Bronchial epithelial cell (primary cell): ENCODE results near the gene CTAG1B. TPM values are rescaled to one million over a fixed set of nuclear protein-coding genes. Genes with fewer than 3 reads are reported as not detected.
A peak's percentile ranks its signal among the peaks of the same experiment; 100 is the strongest.
"Not testable (repeated sequence)": the region's sequence is repeated elsewhere in the genome, so short reads cannot be mapped to it uniquely, and the experiment has no call there.

ENCODE experiments used
- DNase-seq: peaks from one replicate; pipeline ENCODE4 v3.0.0-alpha.2; 2010; ENCODE audit warnings: low read depth
- FAIRE-seq: peaks from 2 replicates; lab custom pipeline; 2011; peaks lifted over from hg19 to GRCh38; lab: Jason Lieb, UNC
- H3K27me3 ChIP-seq: 2 replicates; pipeline ENCODE4 v1.5.1; 2011; ENCODE audit warnings: low read length; ENCODE audit not compliant: control insufficient read depth, insufficient read depth
- H3K36me3 ChIP-seq: 2 replicates; pipeline ENCODE4 v1.5.1; 2011; ENCODE audit warnings: low read length; ENCODE audit not compliant: control insufficient read depth, insufficient read depth
- H3K4me3 ChIP-seq: 2 replicates; pipeline ENCODE4 v1.5.1; 2011; ENCODE audit warnings: mild to moderate bottlenecking, low read depth, low read length, control low read depth
- total RNA-seq: library from RNA; depleted of rRNA; stranded (reverse); fragments of >200 nt; gene quantifications from 2 replicates; pipeline ENCODE4 v1.2.1, GENCODE V29; 2014
- TF ChIP-seq, protein P1 (sequence below): IDR thresholded peaks from 2 replicates; pipeline ENCODE4 v1.5.1; 2011; ENCODE audit warnings: mild to moderate bottlenecking, moderate library complexity, low read length, control low read depth, inconsistent platforms; ENCODE audit not compliant: insufficient read depth, severe bottlenecking

Gene CTAG1B
- total RNA-seq, 1 donor from 2014 or later: not detected

DNA sequence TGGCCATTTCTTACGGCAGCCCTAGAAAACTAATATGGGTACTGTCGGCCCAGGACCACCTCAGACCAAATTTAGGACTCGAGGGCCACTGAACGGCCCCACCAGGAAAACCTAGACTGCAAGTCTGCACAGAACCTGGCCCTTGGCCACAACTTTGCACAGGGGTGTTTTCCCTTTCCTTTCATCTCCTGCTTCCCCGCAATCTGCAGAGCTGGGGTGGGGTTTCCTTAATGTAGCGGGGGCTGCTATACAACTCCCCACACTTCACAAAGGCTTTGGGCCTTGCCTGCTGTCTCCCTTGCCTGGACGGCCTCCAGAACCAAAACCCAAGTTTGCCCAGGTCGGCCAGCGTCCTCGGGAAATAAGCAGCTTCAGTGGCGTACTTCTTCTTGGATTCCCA is 11.9 kb upstream of the CTAG1B start:
- FAIRE-seq, DNase-seq, H3K4me3 ChIP-seq, H3K27me3 ChIP-seq, H3K36me3 ChIP-seq: not testable (repeated sequence)

DNA sequence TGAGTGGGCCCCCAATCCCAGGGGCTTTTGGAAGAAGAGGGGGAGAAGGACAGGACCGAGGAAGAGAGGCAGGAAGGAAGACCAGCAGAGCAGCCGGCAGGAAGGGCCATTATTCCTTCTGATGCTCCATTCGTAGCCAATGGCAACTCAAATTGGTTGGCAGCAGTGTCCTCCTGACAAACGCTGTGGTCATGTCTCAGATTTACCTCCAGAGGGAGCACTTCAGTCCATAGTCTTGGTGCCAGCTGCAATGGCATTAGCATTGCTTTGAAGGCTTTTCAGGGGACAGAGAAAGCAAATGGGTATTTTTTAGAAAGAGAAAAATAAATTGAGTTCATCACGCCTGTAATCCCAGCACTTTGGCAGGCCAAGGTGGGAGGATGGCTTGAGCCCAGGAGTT is 9.9 kb upstream of the CTAG1B start:
- not testable (repeated sequence) for DNase-seq, H3K27me3 ChIP-seq, FAIRE-seq, H3K36me3 ChIP-seq, H3K4me3 ChIP-seq

DNA sequence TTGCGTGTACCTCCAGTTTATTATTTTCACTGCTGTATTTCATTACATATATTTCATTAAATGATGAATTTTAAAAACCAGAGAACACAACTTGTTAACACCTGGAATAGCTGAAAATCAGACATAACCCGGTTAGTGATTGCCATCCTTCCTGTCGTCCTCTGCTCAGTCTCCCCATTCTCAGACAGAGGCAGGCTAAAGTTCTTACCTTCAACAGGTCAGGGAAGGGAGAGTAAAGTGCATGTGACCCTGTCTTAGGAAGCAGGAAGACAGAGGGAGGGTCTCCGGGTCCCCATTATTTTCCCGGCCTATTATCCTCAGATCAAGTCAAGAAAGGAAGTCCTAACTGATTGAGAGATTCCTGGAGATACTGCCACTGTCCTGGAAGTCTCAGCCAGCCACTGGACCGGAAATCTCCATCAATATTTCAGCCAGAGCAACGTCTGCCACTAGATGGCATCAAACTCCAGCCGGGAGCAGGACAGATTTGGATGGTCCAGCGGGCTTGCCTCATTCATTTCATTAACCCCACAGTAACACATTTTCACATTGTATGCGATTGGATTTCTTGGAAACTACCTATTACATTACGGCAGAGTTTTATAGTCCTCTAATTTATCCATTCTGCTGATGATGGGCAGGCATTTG is 1.8 kb upstream of the CTAG1B start:
- not testable (repeated sequence) for H3K4me3 ChIP-seq, H3K27me3 ChIP-seq, DNase-seq, H3K36me3 ChIP-seq
- FAIRE-seq: peak; percentile 50

DNA sequence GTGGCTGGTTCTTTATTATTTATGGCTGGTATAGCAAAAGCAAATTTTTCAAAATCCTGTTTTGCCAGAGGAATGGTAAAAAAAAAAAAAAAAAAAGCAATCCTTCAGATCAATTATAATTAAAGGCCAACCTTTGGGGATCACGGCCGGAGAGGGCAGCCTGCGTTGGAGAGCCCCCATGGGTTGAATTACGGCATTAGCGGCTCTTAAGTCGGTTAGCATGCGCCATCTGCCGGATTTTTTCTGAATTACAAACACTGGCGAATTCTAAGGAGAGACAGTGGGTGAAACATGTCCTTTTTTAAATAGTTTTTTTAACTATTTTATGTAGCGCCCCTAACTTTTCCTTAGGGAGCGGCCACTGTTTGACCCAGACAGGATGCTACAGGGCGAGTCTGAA is 5.5 kb downstream of the CTAG1B start:
- not testable (repeated sequence) for DNase-seq, FAIRE-seq, H3K36me3 ChIP-seq, H3K27me3 ChIP-seq, H3K4me3 ChIP-seq

DNA sequence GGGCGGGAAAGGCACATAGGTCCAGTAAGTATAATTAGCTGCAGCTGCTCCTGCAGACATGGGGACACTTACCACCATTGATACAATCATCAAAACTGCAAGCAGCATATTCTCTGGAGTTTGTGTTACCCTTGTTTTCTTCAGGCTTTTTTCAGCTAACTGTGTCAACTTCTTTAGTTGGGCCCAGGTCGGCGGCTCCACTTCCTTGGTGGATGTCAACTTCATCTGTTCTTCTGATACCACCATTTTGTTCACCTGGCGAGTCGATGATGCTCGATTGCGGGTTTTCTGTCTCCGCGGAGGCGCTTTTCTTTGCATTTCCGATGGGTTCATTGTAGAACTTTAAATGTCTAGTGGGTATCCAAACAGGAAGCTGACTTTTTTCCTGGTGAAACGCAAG is 7.9 kb downstream of the CTAG1B start:
- H3K4me3 ChIP-seq, FAIRE-seq, H3K36me3 ChIP-seq, DNase-seq, H3K27me3 ChIP-seq: not testable (repeated sequence)

DNA sequence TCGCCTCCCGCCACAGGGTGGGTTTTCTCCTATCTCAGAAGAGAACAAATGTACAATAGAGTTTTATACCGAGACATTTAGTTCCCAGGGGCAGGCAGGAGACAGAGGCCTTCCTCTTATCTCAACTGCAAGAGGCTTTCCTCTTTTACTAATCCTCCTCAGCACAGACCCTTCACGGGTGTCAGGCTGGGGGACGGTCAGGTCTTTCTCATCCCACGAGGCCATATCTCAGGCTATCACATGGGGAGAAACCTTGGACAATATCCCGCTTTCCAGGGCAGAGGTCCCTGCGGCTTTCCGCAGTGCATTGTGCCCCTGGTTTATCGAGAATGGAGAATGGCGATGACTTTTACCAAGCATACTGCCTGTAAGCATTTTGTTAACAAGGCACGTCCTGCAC is 10.3 kb downstream of the CTAG1B start:
- H3K4me3 ChIP-seq, H3K36me3 ChIP-seq, H3K27me3 ChIP-seq, FAIRE-seq, DNase-seq: not testable (repeated sequence)

DNA sequence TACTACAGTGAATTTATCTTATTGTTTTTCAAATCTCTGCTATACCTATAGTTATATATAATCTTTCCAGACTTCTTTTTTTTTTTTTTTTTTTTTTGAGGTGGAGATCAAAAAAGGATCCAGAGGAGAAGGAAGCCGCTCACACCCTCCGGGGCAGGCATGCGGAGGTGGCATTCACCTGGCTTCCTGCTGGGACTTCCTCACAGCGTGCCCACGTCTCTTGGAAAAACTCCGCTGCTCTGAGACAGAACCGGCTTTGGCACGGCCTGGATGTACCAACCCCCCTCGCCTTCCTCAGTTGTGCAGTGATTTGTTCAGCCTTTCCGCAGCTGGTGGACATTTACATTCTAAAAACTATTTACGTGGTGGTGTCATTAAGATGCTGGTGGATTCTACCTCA is 11.1 kb downstream of the CTAG1B start:
- not testable (repeated sequence) for DNase-seq, H3K27me3 ChIP-seq, FAIRE-seq, H3K36me3 ChIP-seq, H3K4me3 ChIP-seq

DNA sequence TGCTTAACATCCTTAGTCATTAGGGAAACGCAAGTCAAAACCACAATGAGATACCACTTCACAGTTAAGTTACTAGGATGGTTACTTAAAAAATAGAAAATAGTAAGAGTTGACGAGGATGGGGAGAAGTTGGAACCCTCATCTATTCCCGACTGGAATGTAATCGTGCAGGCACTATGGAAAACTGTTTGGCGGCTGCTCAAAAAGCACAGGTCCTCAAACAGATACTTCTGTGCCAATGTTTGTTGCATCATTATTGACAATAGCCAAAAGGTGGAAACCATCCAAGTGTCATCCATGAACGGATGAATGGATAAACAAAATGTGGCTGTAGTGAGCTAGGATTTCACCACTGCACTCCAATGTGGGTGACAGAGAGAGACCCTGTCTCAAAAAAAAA is 11.7 kb downstream of the CTAG1B start:
- Histone ChIP-seq H3K36me3 (no peaks in the 10 kb centered on the region), H3K4me3 (no peak overlapping the region), H3K27me3 (no peaks in the 10 kb centered on the region)
- FAIRE-seq (peak; percentile 55), DNase-seq (no peak)
- TF ChIP-seq, protein P1, sequence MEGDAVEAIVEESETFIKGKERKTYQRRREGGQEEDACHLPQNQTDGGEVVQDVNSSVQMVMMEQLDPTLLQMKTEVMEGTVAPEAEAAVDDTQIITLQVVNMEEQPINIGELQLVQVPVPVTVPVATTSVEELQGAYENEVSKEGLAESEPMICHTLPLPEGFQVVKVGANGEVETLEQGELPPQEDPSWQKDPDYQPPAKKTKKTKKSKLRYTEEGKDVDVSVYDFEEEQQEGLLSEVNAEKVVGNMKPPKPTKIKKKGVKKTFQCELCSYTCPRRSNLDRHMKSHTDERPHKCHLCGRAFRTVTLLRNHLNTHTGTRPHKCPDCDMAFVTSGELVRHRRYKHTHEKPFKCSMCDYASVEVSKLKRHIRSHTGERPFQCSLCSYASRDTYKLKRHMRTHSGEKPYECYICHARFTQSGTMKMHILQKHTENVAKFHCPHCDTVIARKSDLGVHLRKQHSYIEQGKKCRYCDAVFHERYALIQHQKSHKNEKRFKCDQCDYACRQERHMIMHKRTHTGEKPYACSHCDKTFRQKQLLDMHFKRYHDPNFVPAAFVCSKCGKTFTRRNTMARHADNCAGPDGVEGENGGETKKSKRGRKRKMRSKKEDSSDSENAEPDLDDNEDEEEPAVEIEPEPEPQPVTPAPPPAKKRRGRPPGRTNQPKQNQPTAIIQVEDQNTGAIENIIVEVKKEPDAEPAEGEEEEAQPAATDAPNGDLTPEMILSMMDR: no peak

DNA sequence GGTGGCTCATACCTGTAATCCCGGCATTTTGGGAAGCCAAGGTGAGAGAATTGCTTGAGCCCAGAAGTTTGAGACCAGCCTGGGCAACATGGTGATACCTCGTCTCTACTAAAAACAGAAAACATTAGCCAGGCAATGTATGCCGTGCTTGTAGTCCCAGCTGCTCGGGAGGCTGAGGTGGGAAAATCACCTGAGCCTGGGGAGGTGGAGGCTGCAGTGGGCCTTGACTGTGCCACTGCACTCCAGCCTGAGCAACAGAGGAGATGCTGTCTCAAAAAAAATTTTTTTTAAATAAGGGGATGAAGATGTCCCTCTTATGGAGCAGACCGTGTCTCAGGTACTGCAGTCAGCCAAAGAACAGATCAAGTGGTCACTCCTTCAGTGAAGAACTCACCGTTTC is 13.5 kb downstream of the CTAG1B start:
- H3K4me3 ChIP-seq: no peak overlapping the region
- H3K27me3 ChIP-seq: no peaks in the 10 kb centered on the region
- TF ChIP-seq, protein P1: no peak
- FAIRE-seq (no peak), DNase-seq (no peak)
- H3K36me3 ChIP-seq: no peaks in the 10 kb centered on the region
